ENCODE data around the gene ZFAND4. TPM values are rescaled to one million over a fixed set of nuclear protein-coding genes. Genes with fewer than 3 reads are reported as not detected.

The ZFAND4 gene
- total RNA-seq, 2 donors from 2014 or later, result 11.9 to 13.4 TPM

DNA sequence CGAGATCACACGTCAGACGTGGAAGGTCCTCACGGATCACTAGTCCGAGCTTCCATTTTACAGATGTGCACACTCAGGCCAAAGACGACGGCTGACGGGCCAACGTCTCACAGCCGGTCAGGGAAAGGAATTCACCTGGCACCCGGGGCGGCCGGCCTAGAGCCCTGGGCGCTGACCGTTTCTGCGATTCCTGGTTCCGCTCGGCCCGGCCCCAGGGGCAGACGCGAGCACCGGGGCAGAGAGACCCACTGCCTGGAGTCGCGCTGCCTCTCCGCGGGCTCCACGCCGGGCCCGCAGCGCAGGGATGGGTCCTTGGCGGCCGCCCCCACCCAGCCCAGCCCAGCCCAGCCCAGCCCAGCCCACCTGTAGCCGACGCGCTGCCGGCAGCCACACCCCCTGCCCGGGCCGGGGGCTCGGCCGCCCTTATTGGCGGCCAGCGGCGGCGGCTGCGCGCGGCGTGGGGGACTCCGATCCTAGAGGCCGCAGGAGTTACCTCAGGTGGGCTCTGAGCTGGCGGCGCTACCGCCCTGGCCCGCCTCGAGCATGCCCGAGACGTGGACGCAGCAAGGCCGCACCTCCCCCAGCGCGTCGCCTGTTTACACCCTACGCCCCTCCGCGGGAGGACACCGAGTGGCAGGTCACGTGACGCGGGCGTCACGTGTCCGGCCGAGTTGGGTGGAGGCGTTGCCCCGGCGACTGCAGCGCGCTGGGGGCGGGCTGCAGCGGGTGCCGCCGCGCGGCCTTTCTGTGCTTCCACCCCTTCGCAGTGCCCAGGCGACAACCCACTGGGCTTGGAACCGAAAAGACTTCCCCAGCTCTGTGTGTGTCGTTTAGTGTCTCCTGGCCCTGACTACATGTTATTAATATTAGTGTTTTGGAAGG, 78.1 kb downstream of the ZFAND4 start:
- Mint-ChIP-seq H3K36me3 (ENCODE audit: insufficient read depth in 2 of 2) (peaks cover 5 to 9% of the 10 kb centered on the region in 2 donors), H3K4me3 (peak overlapping the region; percentile 87), H3K27ac (peak overlapping the region; percentile 92), H3K9me3 (peaks cover 1 to 7% of the 10 kb centered on the region in 2 donors), H3K4me1 (ENCODE audit: low read depth) (peaks cover 36% of the 10 kb centered on the region), H3K27me3 (ENCODE audit: low read depth) (peaks cover 13% of the 10 kb centered on the region)
- DNase-seq, result peak; percentile 93
- peak; percentile 93 to 95 for ATAC-seq (replicated peaks in 1 of 2)

DNA sequence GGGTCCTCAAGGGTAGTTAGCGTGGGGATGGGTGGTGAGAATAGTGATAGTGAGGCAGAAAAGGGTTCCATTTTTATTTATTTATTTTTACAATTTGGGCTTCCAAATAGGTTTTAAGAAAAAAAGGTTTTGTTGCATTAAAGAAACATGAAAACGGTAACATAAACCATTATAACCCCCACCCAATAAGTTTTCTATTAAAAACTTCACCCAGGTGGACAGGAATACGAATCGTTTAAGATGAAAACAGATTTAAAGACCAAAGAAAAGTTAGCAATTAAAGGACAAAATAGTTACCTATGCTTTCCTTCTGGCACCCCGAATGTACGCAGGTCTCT, 78.7 kb downstream of the ZFAND4 start:
- Mint-ChIP-seq H3K27me3 (ENCODE audit: low read depth) (peaks cover 7% of the 10 kb centered on the region), H3K9me3 (peaks cover 1 to 3% of the 10 kb centered on the region in 2 donors), H3K4me3 (peak overlapping the region; percentile 69 to 86), H3K36me3 (ENCODE audit: insufficient read depth in 2 of 2) (peaks cover 3 to 5% of the 10 kb centered on the region in 2 donors), H3K4me1 (ENCODE audit: low read depth) (peaks cover 36% of the 10 kb centered on the region), H3K27ac (peak overlapping the region; percentile 47)
- ATAC-seq (replicated peaks in 1 of 2) (no peak), DNase-seq (no peak)

DNA sequence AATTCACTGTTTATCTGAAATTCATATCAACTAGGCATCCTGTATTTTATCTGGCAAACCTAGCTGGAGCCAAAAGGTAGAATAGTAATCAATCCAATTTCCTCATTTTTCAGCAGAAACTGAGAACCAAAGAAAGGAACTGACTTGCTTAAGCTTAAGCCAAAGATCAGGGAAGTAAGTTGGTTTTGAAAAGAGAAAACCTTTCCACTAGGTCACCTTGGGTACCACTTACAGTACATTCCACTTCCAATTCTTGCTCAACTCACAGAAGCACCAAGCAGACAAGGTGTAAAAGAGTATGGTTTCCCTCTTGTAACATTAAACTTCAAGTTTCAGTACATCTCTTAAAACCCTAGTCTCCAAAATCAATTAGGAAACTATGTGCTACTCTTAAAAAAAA, 79.6 kb downstream of the ZFAND4 start:
- ATAC-seq (replicated peaks in 1 of 2), result no peak
- peak overlapping the region; percentile 69 to 86 for H3K4me3 Mint-ChIP-seq
- peaks cover 3 to 5% of the 10 kb centered on the region in 2 donors for H3K36me3 Mint-ChIP-seq (ENCODE audit: insufficient read depth in 2 of 2)

DNA sequence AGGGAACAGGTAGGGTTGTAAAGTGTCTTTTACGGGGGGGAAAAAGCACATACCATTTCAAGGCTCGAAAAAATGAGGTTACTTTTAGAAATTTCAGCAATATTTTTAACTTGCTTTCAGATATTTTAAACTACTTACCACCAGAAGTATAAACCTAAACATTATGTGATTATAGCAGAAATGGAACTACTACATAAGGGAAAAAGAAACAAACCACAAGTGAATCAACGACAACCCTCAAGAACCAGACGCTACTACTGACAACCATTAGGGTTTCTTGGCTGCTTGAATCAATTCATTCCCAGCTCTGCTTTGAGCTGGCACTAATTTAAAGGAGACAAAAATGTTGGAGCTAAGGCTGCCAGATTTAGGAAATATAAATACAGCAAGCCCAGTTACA, 80.1 kb downstream of the ZFAND4 start:
- peaks cover 5% of the 10 kb centered on the region for H3K27me3 Mint-ChIP-seq (ENCODE audit: low read depth)
- peak overlapping the region; percentile 69 for H3K27ac Mint-ChIP-seq
- H3K36me3 Mint-ChIP-seq (ENCODE audit: insufficient read depth in 2 of 2), result peaks cover 3 to 5% of the 10 kb centered on the region in 2 donors
- peaks cover 1 to 3% of the 10 kb centered on the region in 2 donors for H3K9me3 Mint-ChIP-seq
- peak in 1 of 2 donors; percentile 19 for ATAC-seq (replicated peaks in 1 of 2)
- DNase-seq, result no peak
- peaks cover 36% of the 10 kb centered on the region for H3K4me1 Mint-ChIP-seq (ENCODE audit: low read depth)
- peak overlapping the region; percentile 53 to 85 for H3K4me3 Mint-ChIP-seq

More for the DNA sequence above, 79.6 kb downstream of the ZFAND4 start:
- peaks cover 1 to 3% of the 10 kb centered on the region in 2 donors for H3K9me3 Mint-ChIP-seq
- H3K27ac Mint-ChIP-seq, result no peak overlapping the region
- H3K4me1 Mint-ChIP-seq (ENCODE audit: low read depth), result peaks cover 36% of the 10 kb centered on the region
- peaks cover 5% of the 10 kb centered on the region for H3K27me3 Mint-ChIP-seq (ENCODE audit: low read depth)
- no peak for DNase-seq

DNA sequence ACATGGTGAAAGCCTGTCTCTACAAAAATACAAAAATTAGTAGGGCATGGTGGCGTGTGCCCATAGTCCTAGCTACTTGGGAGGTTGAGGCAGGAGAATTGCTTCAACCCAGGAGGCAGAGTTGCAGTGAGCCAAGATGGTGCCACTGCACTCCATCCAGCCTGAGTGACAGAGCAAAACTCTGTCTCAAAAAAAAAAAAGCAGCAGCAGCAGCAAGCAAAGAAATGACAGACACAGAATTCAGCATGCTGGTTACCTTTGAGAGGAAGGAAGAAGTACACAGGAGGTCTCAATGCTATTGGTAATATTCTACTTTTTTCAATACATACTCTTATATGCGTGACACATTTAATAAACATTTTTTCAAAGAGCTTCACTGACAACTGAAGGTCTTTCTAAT, 81.3 kb downstream of the ZFAND4 start:
- peak overlapping the region; percentile 16 for H3K27ac Mint-ChIP-seq

DNA sequence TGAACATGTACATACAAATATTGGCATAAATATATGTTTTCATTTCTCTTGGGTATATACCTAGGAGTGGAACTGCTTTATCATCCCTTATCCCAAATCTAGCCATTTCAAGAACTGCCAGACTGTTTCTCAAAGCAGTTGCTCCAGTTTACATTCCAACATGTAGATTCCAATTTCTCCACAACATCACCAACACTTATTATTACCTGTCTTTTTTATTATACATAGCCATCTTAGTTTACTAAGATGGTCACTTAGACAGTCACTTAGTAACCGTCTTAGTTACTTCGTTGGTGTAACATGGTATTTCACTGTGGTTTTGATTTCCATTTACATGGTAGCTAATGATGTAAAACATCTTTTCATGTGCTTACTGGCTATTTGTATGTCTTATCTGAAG, 82.7 kb downstream of the ZFAND4 start:
- peaks cover 8% of the 10 kb centered on the region in 2 donors for H3K9me3 Mint-ChIP-seq
- H3K4me3 Mint-ChIP-seq, result no peak overlapping the region
- ATAC-seq (replicated peaks in 1 of 2) (no peak), DNase-seq (no peak)
- H3K27me3 Mint-ChIP-seq (ENCODE audit: low read depth), result no peaks in the 10 kb centered on the region
- peaks cover 5 to 14% of the 10 kb centered on the region in 2 donors for H3K36me3 Mint-ChIP-seq (ENCODE audit: insufficient read depth in 2 of 2)
- no peak overlapping the region for H3K27ac Mint-ChIP-seq
- H3K4me1 Mint-ChIP-seq (ENCODE audit: low read depth), result peaks cover 32% of the 10 kb centered on the region

More for the DNA sequence above, 81.3 kb downstream of the ZFAND4 start:
- Mint-ChIP-seq H3K4me3 (peak overlapping the region; percentile 13 to 19), H3K9me3 (peaks cover 4 to 8% of the 10 kb centered on the region in 2 donors), H3K4me1 (ENCODE audit: low read depth) (peaks cover 36% of the 10 kb centered on the region), H3K36me3 (ENCODE audit: insufficient read depth in 2 of 2) (peaks cover 5 to 8% of the 10 kb centered on the region in 2 donors), H3K27me3 (ENCODE audit: low read depth) (peaks cover 5% of the 10 kb centered on the region)
- ATAC-seq (replicated peaks in 1 of 2), result no peak
- DNase-seq, result no peak

DNA sequence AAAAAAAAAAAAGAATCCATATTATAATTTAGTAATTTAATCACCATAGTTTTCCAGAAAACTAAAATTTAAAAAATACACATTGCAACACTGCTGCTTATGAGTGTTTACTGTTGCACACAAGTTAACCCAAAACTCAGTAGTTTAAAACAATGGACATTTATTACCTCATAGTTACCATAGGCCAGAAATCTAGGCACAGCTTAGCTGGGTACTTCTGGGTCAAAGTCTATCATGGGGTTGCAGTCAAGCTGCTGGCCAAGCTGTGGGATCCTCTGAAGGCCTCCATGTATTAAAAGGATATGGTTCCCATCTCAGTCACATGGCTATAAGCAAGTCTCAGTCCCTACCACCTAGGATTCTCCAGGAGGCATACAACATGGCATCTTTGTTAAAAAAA, 83.6 kb downstream of the ZFAND4 start:
- Mint-ChIP-seq H3K4me3 (no peak overlapping the region), H3K4me1 (ENCODE audit: low read depth) (peaks cover 29% of the 10 kb centered on the region), H3K9me3 (peaks cover 8 to 11% of the 10 kb centered on the region in 2 donors), H3K27me3 (ENCODE audit: low read depth) (no peaks in the 10 kb centered on the region), H3K36me3 (ENCODE audit: insufficient read depth in 2 of 2) (peaks cover 5 to 14% of the 10 kb centered on the region in 2 donors), H3K27ac (no peak overlapping the region)
- ATAC-seq (replicated peaks in 1 of 2) (no peak), DNase-seq (no peak)

DNA sequence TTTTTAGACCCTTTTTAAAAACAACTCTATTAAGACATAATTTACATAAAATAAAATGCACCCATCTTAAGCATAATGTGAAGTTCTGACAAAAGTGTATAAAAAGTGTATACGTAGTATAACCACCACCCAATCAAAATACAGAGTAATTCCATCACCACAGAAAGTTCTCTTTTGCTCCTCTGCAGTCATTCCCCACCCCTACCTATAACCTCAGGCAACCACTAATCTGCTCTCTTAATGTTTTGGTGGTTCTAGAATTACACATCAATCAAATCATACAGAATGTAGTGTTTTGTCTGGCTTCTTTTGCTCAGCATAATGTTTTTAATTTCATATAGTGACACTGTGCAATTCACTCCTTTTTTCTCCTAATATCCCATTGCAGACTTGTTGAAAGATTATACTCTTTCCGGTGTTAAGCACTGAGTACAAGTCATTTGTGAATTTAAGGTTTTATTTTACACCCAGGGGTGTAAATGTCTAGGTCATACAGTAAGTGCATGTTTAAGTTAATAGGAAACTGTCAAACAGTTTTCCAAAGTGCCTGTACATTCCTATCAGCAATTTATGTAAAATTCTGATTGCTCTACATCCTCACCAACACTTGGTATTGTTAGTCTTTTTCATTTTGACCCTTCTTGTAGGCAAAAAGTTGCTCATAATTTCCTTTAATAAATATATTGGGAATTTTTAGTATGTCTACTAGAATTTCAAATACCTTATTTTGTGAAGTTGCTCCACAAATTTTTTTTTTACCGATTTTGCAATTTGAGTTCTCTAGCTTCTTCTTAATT, 86.3 kb downstream of the ZFAND4 start:
- Mint-ChIP-seq H3K4me1 (ENCODE audit: low read depth) (peaks cover 16% of the 10 kb centered on the region), H3K36me3 (ENCODE audit: insufficient read depth in 2 of 2) (peaks cover 7 to 17% of the 10 kb centered on the region in 2 donors), H3K9me3 (peaks cover 8 to 11% of the 10 kb centered on the region in 2 donors), H3K27ac (no peak overlapping the region), H3K27me3 (ENCODE audit: low read depth) (no peaks in the 10 kb centered on the region), H3K4me3 (no peak overlapping the region)
- ATAC-seq (replicated peaks in 1 of 2), result peak; percentile 78 to 80
- DNase-seq, result no peak

DNA sequence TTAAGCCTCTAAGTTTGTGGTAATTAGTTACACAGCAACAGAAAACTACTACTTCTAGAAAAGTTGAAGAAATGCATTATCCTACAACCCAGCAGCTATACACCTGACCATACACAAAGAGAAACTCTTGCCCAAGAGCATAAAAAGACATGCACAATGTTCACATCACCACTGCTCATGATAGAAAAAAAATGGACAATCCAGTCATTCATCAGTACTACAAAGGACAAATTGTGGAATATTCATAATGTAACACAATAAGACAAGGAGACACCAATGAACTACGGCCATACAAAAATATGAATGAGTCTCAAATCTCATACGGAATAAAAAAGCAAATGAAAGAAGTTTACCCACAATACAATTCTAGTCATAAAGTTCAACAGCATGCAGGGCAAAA, 87.4 kb downstream of the ZFAND4 start:
- H3K36me3 Mint-ChIP-seq (ENCODE audit: insufficient read depth in 2 of 2), result peaks cover 6 to 15% of the 10 kb centered on the region in 2 donors
- no peak overlapping the region for H3K4me3 Mint-ChIP-seq
- H3K4me1 Mint-ChIP-seq (ENCODE audit: low read depth), result peaks cover 24% of the 10 kb centered on the region
- no peak for DNase-seq
- H3K27ac Mint-ChIP-seq, result no peak overlapping the region
- ATAC-seq (replicated peaks in 1 of 2), result no peak
- peaks cover 6 to 11% of the 10 kb centered on the region in 2 donors for H3K9me3 Mint-ChIP-seq
- H3K27me3 Mint-ChIP-seq (ENCODE audit: low read depth), result no peaks in the 10 kb centered on the region

DNA sequence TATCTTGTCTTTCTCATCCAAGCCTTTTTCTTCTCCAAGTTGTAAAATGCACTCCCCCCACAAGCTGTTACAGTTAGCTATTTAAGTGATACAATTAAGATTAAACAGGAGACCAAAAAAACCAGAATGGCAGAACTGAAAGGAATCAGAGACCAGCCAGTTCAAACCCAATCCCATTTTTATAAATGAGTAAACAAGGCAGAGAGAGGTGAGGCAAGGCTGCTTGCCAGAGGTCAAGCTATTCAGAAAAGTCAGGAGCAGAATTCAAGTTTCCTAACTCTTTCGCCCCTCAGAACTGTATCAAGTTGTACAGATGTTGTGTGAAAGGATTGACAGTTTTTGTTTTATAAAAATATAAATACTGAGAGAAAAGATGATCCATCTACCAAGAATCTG, 90.2 kb downstream of the ZFAND4 start:
- no peak for ATAC-seq (replicated peaks in 1 of 2)
- Mint-ChIP-seq H3K4me1 (ENCODE audit: low read depth) (peaks cover 39% of the 10 kb centered on the region), H3K27ac (no peak overlapping the region), H3K36me3 (ENCODE audit: insufficient read depth in 2 of 2) (peaks cover 4 to 12% of the 10 kb centered on the region in 2 donors), H3K27me3 (ENCODE audit: low read depth) (no peaks in the 10 kb centered on the region), H3K4me3 (peak overlapping the region in 1 of 2 donors; percentile 32), H3K9me3 (peaks cover 4 to 10% of the 10 kb centered on the region in 2 donors)
- DNase-seq, result no peak

DNA sequence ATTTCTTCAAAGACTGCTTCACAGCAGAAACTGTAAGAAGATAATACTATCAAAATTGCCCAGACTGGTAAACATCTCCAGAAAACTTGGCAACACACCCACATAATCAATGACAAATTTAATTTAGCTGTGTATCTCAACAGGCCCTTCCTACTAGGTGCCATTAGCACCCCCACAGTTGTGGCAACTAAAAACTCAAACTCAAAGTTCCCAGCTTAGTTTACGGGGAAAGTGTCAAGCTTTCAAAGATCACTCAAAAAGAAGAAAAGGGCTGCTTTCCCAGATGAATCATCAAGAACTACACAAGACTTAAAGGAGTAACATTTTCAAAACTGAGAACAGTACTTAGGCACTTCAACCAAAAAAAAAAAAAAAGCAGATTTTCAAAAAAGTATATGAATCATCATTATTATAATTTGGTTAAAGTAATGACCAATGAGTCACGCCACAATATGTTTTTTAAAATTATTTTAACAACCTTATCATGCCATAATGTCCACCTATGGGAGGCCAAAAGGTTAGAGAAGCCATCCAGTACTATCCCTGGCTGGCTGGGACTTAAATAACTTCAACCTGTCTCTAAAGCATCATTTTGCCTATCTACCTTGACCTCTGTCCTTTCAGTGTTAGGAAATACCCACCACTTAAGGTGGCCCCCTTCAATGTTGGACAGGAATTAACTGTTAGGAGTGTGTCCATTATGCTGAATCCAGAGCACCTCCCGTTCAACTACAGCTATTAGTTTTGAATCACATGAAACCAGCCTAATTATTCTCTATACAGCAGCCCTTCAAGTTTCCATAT, 90.8 kb downstream of the ZFAND4 start:
- Mint-ChIP-seq H3K4me3 (peak overlapping the region; percentile 89 to 97), H3K27ac (peak overlapping the region; percentile 89), H3K27me3 (ENCODE audit: low read depth) (no peaks in the 10 kb centered on the region), H3K4me1 (ENCODE audit: low read depth) (peaks cover 39% of the 10 kb centered on the region), H3K36me3 (ENCODE audit: insufficient read depth in 2 of 2) (peaks cover 2 to 11% of the 10 kb centered on the region in 2 donors), H3K9me3 (peaks cover 2 to 7% of the 10 kb centered on the region in 2 donors)
- no peak for DNase-seq
- ATAC-seq (replicated peaks in 1 of 2), result peak; percentile 50 to 56

DNA sequence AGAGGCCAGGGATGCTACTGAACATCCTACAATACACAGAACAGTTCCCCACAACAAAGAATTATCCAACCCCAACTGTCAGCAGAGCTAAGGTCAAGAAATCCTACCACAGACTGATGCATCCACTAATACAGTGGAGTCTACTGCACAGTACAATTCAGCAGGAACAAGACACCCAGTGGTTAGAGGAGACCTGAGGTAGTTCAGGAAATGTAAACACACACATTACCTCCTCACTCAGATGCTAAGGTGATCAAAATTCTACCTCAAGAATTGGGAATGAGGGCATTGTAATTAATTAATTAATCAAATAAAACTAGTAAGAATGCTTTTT, 91.4 kb downstream of the ZFAND4 start:
- peak overlapping the region; percentile 95 for H3K27ac Mint-ChIP-seq
- DNase-seq, result no peak
- H3K4me3 Mint-ChIP-seq, result peak overlapping the region; percentile 97 to 100
- peaks cover 39% of the 10 kb centered on the region for H3K4me1 Mint-ChIP-seq (ENCODE audit: low read depth)
- peaks cover 0 to 7% of the 10 kb centered on the region in 2 donors for H3K9me3 Mint-ChIP-seq
- peaks cover 2 to 9% of the 10 kb centered on the region in 2 donors for H3K36me3 Mint-ChIP-seq (ENCODE audit: insufficient read depth in 2 of 2)
- ATAC-seq (replicated peaks in 1 of 2), result peak; percentile 52 to 56
- H3K27me3 Mint-ChIP-seq (ENCODE audit: low read depth), result no peaks in the 10 kb centered on the region
